Effector memory CD8-positive, alpha-beta T cell (primary cell): Measurements from ENCODE around the gene MOGAT3.
"Not testable (repeated sequence)": the region's sequence is repeated elsewhere in the genome, so short reads cannot be mapped to it uniquely, and the experiment has no call there.

Source experiments
- ATAC-seq: fragments of 150-1000 bp; cut with Tn5 transposase; replicated peaks from 2 replicates; pipeline ENCODE4 v1.10.0; 2021; ENCODE audit warnings: mild to moderate bottlenecking, moderate library complexity
- DNase-seq, 3 experiments: peaks; one replicate each; pipeline ENCODE4 v3.0.0; 2021
- H3K27ac Mint-ChIP-seq, 2 donors: one replicate each; pipeline ENCODE4 v1.8.0; 2022; ENCODE audit warnings: mild to moderate bottlenecking in 2 of 2, mixed read lengths in 2 of 2, moderate library complexity in 2 of 2
- H3K27me3 Mint-ChIP-seq, 2 donors: one replicate each; pipeline ENCODE4 v1.8.0; 2022; ENCODE audit warnings: mixed read lengths in 2 of 2
- H3K36me3 Mint-ChIP-seq: one replicate; pipeline ENCODE4 v1.8.0; 2022; ENCODE audit warnings: mild to moderate bottlenecking, moderate library complexity, mixed read lengths; ENCODE audit not compliant: insufficient read depth
- H3K4me1 Mint-ChIP-seq, 2 donors: one replicate each; pipeline ENCODE4 v1.8.0; 2022; ENCODE audit warnings: low read depth in 2 of 2, mixed read lengths in 2 of 2
- H3K4me3 Mint-ChIP-seq, 2 donors: one replicate each; pipeline ENCODE4 v1.8.0; 2022; ENCODE audit warnings: mild to moderate bottlenecking in 2 of 2, mixed read lengths in 2 of 2, moderate library complexity in 2 of 2
- H3K9me3 Mint-ChIP-seq, 2 donors: one replicate each; pipeline ENCODE4 v1.8.0; 2022; ENCODE audit warnings: mixed read lengths in 2 of 2

The MOGAT3 gene

GRCh38 chr7:101205901-101206664 is 5.2 kb upstream of the MOGAT3 start:
- DNase-seq (no peak), ATAC-seq (no peak)
- H3K4me1 Mint-ChIP-seq: peaks cover 0 to 5% of the 10 kb centered on the region in 2 donors
- peaks cover 21% of the 10 kb centered on the region for H3K36me3 Mint-ChIP-seq
- H3K9me3 Mint-ChIP-seq: no peaks in the 10 kb centered on the region
- H3K4me3 Mint-ChIP-seq: no peak overlapping the region
- H3K27me3 Mint-ChIP-seq: peaks cover 17 to 23% of the 10 kb centered on the region in 2 donors
- no peak overlapping the region for H3K27ac Mint-ChIP-seq

- Mint-ChIP-seq H3K4me3 (peak overlapping the region in 1 of 2 donors; percentile 5), H3K27ac (peak overlapping the region in 1 of 2 donors; percentile 15), H3K27me3 (peaks cover 29 to 42% of the 10 kb centered on the region in 2 donors)
- not testable (repeated sequence) for H3K36me3 Mint-ChIP-seq, DNase-seq, H3K4me1 Mint-ChIP-seq, ATAC-seq, H3K9me3 Mint-ChIP-seq
Observed at GRCh38 chr7:101203740-101204738, 3.2 kb upstream of the MOGAT3 start.

- Mint-ChIP-seq H3K4me3 (peak overlapping the region; percentile 13 to 18), H3K27me3 (peaks cover 29 to 51% of the 10 kb centered on the region in 2 donors), H3K9me3 (no peaks in the 10 kb centered on the region), H3K4me1 (peaks cover 0 to 10% of the 10 kb centered on the region in 2 donors), H3K36me3 (no peaks in the 10 kb centered on the region), H3K27ac (no peak overlapping the region)
- no peak for DNase-seq
- no peak for ATAC-seq
Observed at GRCh38 chr7:101202603-101202918, 1.7 kb upstream of the MOGAT3 start.

- Mint-ChIP-seq H3K27ac (no peak overlapping the region), H3K4me1 (peaks cover 0 to 10% of the 10 kb centered on the region in 2 donors), H3K9me3 (no peaks in the 10 kb centered on the region), H3K36me3 (no peaks in the 10 kb centered on the region), H3K27me3 (peaks cover 29 to 51% of the 10 kb centered on the region in 2 donors), H3K4me3 (peak overlapping the region; percentile 27 to 63)
- DNase-seq (no peak), ATAC-seq (peak; percentile 41)
Observed at GRCh38 chr7:101201695-101202602, 1.1 kb upstream of the MOGAT3 start.

GRCh38 chr7:101200504-101200861 is 353 bp downstream of the MOGAT3 start:
- peak overlapping the region in 1 of 2 donors; percentile 56 for H3K4me3 Mint-ChIP-seq
- H3K9me3 Mint-ChIP-seq: no peaks in the 10 kb centered on the region
- H3K27ac Mint-ChIP-seq: no peak overlapping the region
- H3K27me3 Mint-ChIP-seq: peaks cover 37 to 51% of the 10 kb centered on the region in 2 donors
- ATAC-seq (no peak), DNase-seq (no peak)
- H3K4me1 Mint-ChIP-seq: peaks cover 0 to 7% of the 10 kb centered on the region in 2 donors
- no peaks in the 10 kb centered on the region for H3K36me3 Mint-ChIP-seq

GRCh38 chr7:101199522-101199921 is 1.3 kb downstream of the MOGAT3 start:
- not testable (repeated sequence) for DNase-seq, H3K9me3 Mint-ChIP-seq, ATAC-seq, H3K4me1 Mint-ChIP-seq, H3K4me3 Mint-ChIP-seq, H3K36me3 Mint-ChIP-seq, H3K27ac Mint-ChIP-seq
- peaks cover 37 to 51% of the 10 kb centered on the region in 2 donors for H3K27me3 Mint-ChIP-seq

- DNase-seq (no peak), ATAC-seq (no peak)
- H3K4me3 Mint-ChIP-seq: no peak overlapping the region
- no peaks in the 10 kb centered on the region for H3K36me3 Mint-ChIP-seq
- H3K4me1 Mint-ChIP-seq: peaks cover 0 to 4% of the 10 kb centered on the region in 2 donors
- no peaks in the 10 kb centered on the region for H3K9me3 Mint-ChIP-seq
- H3K27ac Mint-ChIP-seq: no peak overlapping the region
- peaks cover 37 to 51% of the 10 kb centered on the region in 2 donors for H3K27me3 Mint-ChIP-seq
Observed at GRCh38 chr7:101198476-101198875, 2.4 kb downstream of the MOGAT3 start.

- DNase-seq (no peak), ATAC-seq (no peak)
- Mint-ChIP-seq H3K9me3 (no peaks in the 10 kb centered on the region), H3K27me3 (peaks cover 35 to 47% of the 10 kb centered on the region in 2 donors), H3K4me3 (no peak overlapping the region), H3K36me3 (no peaks in the 10 kb centered on the region), H3K4me1 (peaks cover 0 to 4% of the 10 kb centered on the region in 2 donors), H3K27ac (no peak overlapping the region)
Observed at GRCh38 chr7:101197991-101198390, 2.8 kb downstream of the MOGAT3 start.

- Mint-ChIP-seq H3K27ac (no peak overlapping the region), H3K4me1 (peaks cover 5 to 7% of the 10 kb centered on the region in 2 donors), H3K36me3 (no peaks in the 10 kb centered on the region), H3K27me3 (peaks cover 18 to 26% of the 10 kb centered on the region in 2 donors), H3K4me3 (no peak overlapping the region), H3K9me3 (no peaks in the 10 kb centered on the region)
- no peak for ATAC-seq
- no peak for DNase-seq
Observed at GRCh38 chr7:101195884-101196283, 5.0 kb downstream of the MOGAT3 start.

GRCh38 chr7:101189109-101189508 is 11.7 kb downstream of the MOGAT3 start:
- Mint-ChIP-seq H3K27ac (no peak overlapping the region), H3K4me1 (peaks cover 4 to 5% of the 10 kb centered on the region in 2 donors), H3K4me3 (no peak overlapping the region), H3K36me3 (no peaks in the 10 kb centered on the region), H3K9me3 (no peaks in the 10 kb centered on the region), H3K27me3 (peaks cover 12 to 30% of the 10 kb centered on the region in 2 donors)
- DNase-seq: no peak
- ATAC-seq: no peak

- no peak overlapping the region for H3K27ac Mint-ChIP-seq
- H3K4me3 Mint-ChIP-seq: no peak overlapping the region
- DNase-seq: no peak
- no peaks in the 10 kb centered on the region for H3K9me3 Mint-ChIP-seq
- peaks cover 22 to 42% of the 10 kb centered on the region in 2 donors for H3K27me3 Mint-ChIP-seq
- peaks cover 3% of the 10 kb centered on the region for H3K36me3 Mint-ChIP-seq
- ATAC-seq: no peak
- peaks cover 0 to 2% of the 10 kb centered on the region in 2 donors for H3K4me1 Mint-ChIP-seq
Observed at GRCh38 chr7:101186844-101187428, 13.9 kb downstream of the MOGAT3 start.

GRCh38 chr7:101186194-101186593 is 14.6 kb downstream of the MOGAT3 start:
- no peak overlapping the region for H3K4me3 Mint-ChIP-seq
- DNase-seq (no peak), ATAC-seq (no peak)
- H3K27me3 Mint-ChIP-seq: peaks cover 25 to 46% of the 10 kb centered on the region in 2 donors
- no peak overlapping the region for H3K27ac Mint-ChIP-seq
- H3K9me3 Mint-ChIP-seq: no peaks in the 10 kb centered on the region
- H3K4me1 Mint-ChIP-seq: peaks cover 0 to 2% of the 10 kb centered on the region in 2 donors
- peaks cover 3% of the 10 kb centered on the region for H3K36me3 Mint-ChIP-seq
